ENCODE data around the gene XXYLT1.

The XXYLT1 gene

DNA sequence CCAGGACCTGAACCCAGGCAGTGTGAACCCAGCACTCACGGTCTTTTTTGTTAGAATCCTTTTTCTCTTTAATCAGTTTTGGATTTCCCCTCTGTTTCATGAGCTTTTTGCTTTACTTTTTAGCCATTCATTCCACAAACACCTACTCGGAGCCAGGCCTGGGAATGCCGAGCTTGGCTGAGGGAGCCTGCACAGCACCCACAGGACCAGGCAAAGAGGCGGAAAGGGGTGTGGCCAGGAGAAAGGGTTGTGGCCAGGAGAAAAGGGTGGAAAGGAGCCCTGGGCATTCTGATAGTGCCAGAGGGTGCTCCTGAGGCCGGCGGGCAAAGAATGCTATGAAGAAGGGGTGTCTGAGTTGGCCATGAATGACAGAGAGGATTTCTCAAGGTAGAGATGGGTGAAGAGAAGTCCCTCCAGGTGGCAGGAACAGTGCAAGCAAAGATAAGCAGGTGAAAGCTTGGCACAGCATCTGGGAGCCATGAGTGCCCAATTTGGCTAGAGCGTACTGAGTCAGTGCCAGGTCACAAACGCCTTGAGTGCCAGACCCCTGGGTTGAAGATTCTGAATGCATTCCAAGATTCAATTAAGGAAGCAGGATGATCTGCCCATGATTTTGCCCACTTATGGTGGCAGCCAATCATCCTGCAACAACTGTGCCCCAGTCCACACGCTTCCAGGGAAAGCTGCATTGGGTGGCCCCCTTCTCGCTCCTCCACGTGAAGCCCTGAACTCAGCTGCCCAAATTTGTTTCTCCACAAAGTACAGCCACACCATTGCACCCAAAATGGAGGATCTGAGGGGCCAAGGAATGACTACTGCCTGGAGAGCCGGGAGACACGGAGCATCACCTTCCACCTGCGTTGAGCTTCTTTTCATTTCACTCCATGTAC, 157.2 kb downstream of the XXYLT1 start (continued):
- TF ChIP-seq ESRRG (CRISPR knock-in tag; IDR thresholded peaks at IDR 0.05), result no peak
- TF ChIP-seq SNAI2 (CRISPR knock-in tag; IDR thresholded peaks at IDR 0.05), result no peak
- no peak for TF ChIP-seq TOX (CRISPR knock-in tag; IDR thresholded peaks at IDR 0.05; ENCODE audit: borderline replicate concordance)

DNA sequence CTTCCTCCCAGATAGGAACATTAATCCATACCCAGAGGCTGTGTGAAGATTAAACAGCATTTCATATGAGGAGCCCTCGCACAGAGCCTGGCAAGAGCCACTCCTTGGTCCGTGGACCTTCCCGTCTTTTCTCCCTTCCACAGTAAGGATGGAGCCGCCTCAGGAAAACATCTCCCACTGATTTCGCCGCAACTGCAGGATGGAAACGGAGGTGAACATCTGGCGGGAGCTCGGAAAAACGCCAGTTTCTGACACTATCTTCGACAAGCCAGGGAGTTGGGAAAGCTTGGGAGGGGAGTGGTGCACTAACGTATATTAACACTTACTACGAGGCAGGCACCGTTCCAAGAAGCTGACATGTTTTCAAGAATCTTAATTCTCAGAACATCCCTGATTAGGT, 157.9 kb downstream of the XXYLT1 start:
- TF ChIP-seq ZNF8 (CRISPR knock-in tag; IDR thresholded peaks at IDR 0.05) (no peak), ZFP3 (CRISPR knock-in tag; IDR thresholded peaks at IDR 0.05) (no peak), OSR1 (CRISPR knock-in tag; IDR thresholded peaks at IDR 0.05) (no peak), ZNF565 (CRISPR knock-in tag; conservative IDR thresholded peaks at IDR 0.05; ENCODE audit: low read depth) (no peak), TOX (CRISPR knock-in tag; IDR thresholded peaks at IDR 0.05; ENCODE audit: borderline replicate concordance) (no peak), ZNF70 (CRISPR knock-in tag; IDR thresholded peaks at IDR 0.05) (no peak), ZFP30 (CRISPR knock-in tag; IDR thresholded peaks at IDR 0.05) (no peak), ZC3H10 (CRISPR knock-in tag; IDR thresholded peaks at IDR 0.05) (no peak), PPARA (CRISPR knock-in tag; IDR thresholded peaks at IDR 0.05; ENCODE audit: borderline replicate concordance) (no peak), CSDC2 (CRISPR knock-in tag; IDR thresholded peaks at IDR 0.05) (no peak)
- TF ChIP-seq, protein P1, sequence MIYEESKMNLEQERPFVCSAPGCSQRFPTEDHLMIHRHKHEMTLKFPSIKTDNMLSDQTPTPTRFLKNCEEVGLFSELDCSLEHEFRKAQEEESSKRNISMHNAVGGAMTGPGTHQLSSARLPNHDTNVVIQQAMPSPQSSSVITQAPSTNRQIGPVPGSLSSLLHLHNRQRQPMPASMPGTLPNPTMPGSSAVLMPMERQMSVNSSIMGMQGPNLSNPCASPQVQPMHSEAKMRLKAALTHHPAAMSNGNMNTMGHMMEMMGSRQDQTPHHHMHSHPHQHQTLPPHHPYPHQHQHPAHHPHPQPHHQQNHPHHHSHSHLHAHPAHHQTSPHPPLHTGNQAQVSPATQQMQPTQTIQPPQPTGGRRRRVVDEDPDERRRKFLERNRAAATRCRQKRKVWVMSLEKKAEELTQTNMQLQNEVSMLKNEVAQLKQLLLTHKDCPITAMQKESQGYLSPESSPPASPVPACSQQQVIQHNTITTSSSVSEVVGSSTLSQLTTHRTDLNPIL (CRISPR knock-in tag; IDR thresholded peaks at IDR 0.05; ENCODE audit: low read depth), result no peak
- TF ChIP-seq, protein P2, sequence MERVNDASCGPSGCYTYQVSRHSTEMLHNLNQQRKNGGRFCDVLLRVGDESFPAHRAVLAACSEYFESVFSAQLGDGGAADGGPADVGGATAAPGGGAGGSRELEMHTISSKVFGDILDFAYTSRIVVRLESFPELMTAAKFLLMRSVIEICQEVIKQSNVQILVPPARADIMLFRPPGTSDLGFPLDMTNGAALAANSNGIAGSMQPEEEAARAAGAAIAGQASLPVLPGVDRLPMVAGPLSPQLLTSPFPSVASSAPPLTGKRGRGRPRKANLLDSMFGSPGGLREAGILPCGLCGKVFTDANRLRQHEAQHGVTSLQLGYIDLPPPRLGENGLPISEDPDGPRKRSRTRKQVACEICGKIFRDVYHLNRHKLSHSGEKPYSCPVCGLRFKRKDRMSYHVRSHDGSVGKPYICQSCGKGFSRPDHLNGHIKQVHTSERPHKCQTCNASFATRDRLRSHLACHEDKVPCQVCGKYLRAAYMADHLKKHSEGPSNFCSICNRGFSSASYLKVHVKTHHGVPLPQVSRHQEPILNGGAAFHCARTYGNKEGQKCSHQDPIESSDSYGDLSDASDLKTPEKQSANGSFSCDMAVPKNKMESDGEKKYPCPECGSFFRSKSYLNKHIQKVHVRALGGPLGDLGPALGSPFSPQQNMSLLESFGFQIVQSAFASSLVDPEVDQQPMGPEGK (CRISPR knock-in tag; IDR thresholded peaks at IDR 0.05; ENCODE audit: borderline replicate concordance), result no peak
- TF ChIP-seq, protein P3, sequence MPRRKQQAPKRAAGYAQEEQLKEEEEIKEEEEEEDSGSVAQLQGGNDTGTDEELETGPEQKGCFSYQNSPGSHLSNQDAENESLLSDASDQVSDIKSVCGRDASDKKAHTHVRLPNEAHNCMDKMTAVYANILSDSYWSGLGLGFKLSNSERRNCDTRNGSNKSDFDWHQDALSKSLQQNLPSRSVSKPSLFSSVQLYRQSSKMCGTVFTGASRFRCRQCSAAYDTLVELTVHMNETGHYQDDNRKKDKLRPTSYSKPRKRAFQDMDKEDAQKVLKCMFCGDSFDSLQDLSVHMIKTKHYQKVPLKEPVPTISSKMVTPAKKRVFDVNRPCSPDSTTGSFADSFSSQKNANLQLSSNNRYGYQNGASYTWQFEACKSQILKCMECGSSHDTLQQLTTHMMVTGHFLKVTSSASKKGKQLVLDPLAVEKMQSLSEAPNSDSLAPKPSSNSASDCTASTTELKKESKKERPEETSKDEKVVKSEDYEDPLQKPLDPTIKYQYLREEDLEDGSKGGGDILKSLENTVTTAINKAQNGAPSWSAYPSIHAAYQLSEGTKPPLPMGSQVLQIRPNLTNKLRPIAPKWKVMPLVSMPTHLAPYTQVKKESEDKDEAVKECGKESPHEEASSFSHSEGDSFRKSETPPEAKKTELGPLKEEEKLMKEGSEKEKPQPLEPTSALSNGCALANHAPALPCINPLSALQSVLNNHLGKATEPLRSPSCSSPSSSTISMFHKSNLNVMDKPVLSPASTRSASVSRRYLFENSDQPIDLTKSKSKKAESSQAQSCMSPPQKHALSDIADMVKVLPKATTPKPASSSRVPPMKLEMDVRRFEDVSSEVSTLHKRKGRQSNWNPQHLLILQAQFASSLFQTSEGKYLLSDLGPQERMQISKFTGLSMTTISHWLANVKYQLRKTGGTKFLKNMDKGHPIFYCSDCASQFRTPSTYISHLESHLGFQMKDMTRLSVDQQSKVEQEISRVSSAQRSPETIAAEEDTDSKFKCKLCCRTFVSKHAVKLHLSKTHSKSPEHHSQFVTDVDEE (CRISPR knock-in tag; IDR thresholded peaks at IDR 0.05), result no peak
- no peak for ATAC-seq

DNA sequence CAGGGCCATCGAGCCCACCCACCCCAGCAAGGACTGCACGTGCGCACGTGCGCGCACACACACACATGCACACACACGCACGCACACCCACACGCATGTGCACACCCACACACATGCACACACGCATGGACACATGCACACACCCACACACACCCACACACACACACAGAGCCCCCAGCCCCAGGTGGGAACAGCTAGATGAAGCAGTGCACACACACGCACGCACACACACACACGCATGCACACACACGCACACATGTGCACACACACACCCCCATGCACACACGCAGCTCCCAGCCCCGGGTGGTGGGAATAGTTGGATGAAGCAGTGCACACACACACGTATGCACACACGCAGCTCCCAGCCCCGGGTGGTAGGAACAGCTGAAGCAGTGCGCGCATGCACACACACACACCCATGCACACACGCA, 158.6 kb downstream of the XXYLT1 start:
- TF ChIP-seq ZFP30 (CRISPR knock-in tag; IDR thresholded peaks at IDR 0.05) (no peak), TCF4 (CRISPR knock-in tag; IDR thresholded peaks at IDR 0.05; ENCODE audit: borderline replicate concordance) (no peak), ESRRG (CRISPR knock-in tag; IDR thresholded peaks at IDR 0.05) (no peak), GLIS3 (CRISPR knock-in tag; IDR thresholded peaks at IDR 0.05) (no peak), BACH2 (CRISPR knock-in tag; IDR thresholded peaks at IDR 0.05; ENCODE audit: borderline replicate concordance) (no peak), ZNF565 (CRISPR knock-in tag; conservative IDR thresholded peaks at IDR 0.05; ENCODE audit: low read depth) (no peak), ZC3H10 (CRISPR knock-in tag; IDR thresholded peaks at IDR 0.05) (no peak), PPARA (CRISPR knock-in tag; IDR thresholded peaks at IDR 0.05; ENCODE audit: borderline replicate concordance) (no peak), ZFP3 (CRISPR knock-in tag; IDR thresholded peaks at IDR 0.05) (no peak), ISL1 (CRISPR knock-in tag; IDR thresholded peaks at IDR 0.05) (no peak), ZNF70 (CRISPR knock-in tag; IDR thresholded peaks at IDR 0.05) (no peak)
- TF ChIP-seq, protein P4, sequence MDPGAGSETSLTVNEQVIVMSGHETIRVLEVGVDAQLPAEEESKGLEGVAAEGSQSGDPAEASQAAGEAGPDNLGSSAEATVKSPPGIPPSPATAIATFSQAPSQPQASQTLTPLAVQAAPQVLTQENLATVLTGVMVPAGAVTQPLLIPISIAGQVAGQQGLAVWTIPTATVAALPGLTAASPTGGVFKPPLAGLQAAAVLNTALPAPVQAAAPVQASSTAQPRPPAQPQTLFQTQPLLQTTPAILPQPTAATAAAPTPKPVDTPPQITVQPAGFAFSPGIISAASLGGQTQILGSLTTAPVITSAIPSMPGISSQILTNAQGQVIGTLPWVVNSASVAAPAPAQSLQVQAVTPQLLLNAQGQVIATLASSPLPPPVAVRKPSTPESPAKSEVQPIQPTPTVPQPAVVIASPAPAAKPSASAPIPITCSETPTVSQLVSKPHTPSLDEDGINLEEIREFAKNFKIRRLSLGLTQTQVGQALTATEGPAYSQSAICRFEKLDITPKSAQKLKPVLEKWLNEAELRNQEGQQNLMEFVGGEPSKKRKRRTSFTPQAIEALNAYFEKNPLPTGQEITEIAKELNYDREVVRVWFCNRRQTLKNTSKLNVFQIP (CRISPR knock-in tag; IDR thresholded peaks at IDR 0.05; ENCODE audit: borderline replicate concordance, low read depth), result no peak
- TF ChIP-seq, protein P5, sequence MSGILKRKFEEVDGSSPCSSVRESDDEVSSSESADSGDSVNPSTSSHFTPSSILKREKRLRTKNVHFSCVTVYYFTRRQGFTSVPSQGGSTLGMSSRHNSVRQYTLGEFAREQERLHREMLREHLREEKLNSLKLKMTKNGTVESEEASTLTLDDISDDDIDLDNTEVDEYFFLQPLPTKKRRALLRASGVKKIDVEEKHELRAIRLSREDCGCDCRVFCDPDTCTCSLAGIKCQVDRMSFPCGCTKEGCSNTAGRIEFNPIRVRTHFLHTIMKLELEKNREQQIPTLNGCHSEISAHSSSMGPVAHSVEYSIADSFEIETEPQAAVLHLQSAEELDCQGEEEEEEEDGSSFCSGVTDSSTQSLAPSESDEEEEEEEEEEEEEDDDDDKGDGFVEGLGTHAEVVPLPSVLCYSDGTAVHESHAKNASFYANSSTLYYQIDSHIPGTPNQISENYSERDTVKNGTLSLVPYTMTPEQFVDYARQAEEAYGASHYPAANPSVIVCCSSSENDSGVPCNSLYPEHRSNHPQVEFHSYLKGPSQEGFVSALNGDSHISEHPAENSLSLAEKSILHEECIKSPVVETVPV (CRISPR knock-in tag; IDR thresholded peaks at IDR 0.05), result no peak
- TF ChIP-seq, protein P1 (CRISPR knock-in tag; IDR thresholded peaks at IDR 0.05; ENCODE audit: low read depth), result no peak
- TF ChIP-seq, protein P3 (CRISPR knock-in tag; IDR thresholded peaks at IDR 0.05), result no peak
- ATAC-seq, result no peak
